Measurements from ENCODE around the gene SCN1B. TPM values are rescaled to one million over a fixed set of nuclear protein-coding genes. Genes with fewer than 3 reads are reported as not detected.
"Not testable (repeated sequence)": the region's sequence is repeated elsewhere in the genome, so short reads cannot be mapped to it uniquely, and the experiment has no call there.

The SCN1B gene
- total and polyA plus RNA-seq, 8 donors: 0.82 to 9.7 (median 1.1) TPM

- ATAC-seq: no peak
- intact Hi-C loops (cut with DNase I): no loop called here
- H3K4me3 ChIP-seq: no peak overlapping the region
- no peak for DNase-seq
- no peak for TF ChIP-seq CTCF (IDR thresholded peaks at IDR 0.05)
- peak overlapping the region; percentile 70 to 76 for H3K27ac ChIP-seq
- no peaks in the 10 kb centered on the region for H3K9me3 ChIP-seq
- H3K36me3 ChIP-seq: no peaks in the 10 kb centered on the region
- H3K27me3 ChIP-seq: no peaks in the 10 kb centered on the region
- H3K4me1 ChIP-seq: peaks cover 17 to 52% of the 10 kb centered on the region in 2 donors
Observed at GRCh38 chr19:34994286-34994642, 36.0 kb upstream of the SCN1B start.

- no peak for TF ChIP-seq CTCF (IDR thresholded peaks at IDR 0.05)
- H3K9me3 ChIP-seq: no peaks in the 10 kb centered on the region
- no peak overlapping the region for H3K4me3 ChIP-seq
- DNase-seq: peak in 2 of 4 donors; percentile 74 to 79
- peaks cover 17 to 58% of the 10 kb centered on the region in 2 donors for H3K4me1 ChIP-seq
- H3K36me3 ChIP-seq: no peaks in the 10 kb centered on the region
- H3K27me3 ChIP-seq: no peaks in the 10 kb centered on the region
- intact Hi-C loops (cut with DNase I): no loop called here
- H3K27ac ChIP-seq: peak overlapping the region; percentile 70 to 76
- ATAC-seq: peak; percentile 75
Observed at GRCh38 chr19:34994643-34995541, 35.4 kb upstream of the SCN1B start.

GRCh38 chr19:34995551-34995950 lies 34.7 kb upstream of the SCN1B start:
- peak overlapping the region; percentile 70 to 76 for H3K27ac ChIP-seq
- no peaks in the 10 kb centered on the region for H3K9me3 ChIP-seq
- TF ChIP-seq CTCF (IDR thresholded peaks at IDR 0.05): no peak
- no peaks in the 10 kb centered on the region for H3K36me3 ChIP-seq
- intact Hi-C loops (cut with DNase I): no loop called here
- peaks cover 17 to 58% of the 10 kb centered on the region in 2 donors for H3K4me1 ChIP-seq
- no peak overlapping the region for H3K4me3 ChIP-seq
- no peaks in the 10 kb centered on the region for H3K27me3 ChIP-seq
- ATAC-seq (no peak), DNase-seq (no peak)

GRCh38 chr19:34997071-34997617 lies 33.1 kb upstream of the SCN1B start:
- Histone ChIP-seq H3K27me3 (no peaks in the 10 kb centered on the region), H3K36me3 (peaks cover 0 to 2% of the 10 kb centered on the region in 2 donors), H3K27ac (peak overlapping the region; percentile 33 to 97), H3K9me3 (no peaks in the 10 kb centered on the region), H3K4me3 (no peak overlapping the region), H3K4me1 (peaks cover 22 to 69% of the 10 kb centered on the region in 2 donors)
- no peak for DNase-seq
- intact Hi-C loops (cut with DNase I): no loop called here
- no peak for TF ChIP-seq CTCF (IDR thresholded peaks at IDR 0.05)
- no peak for ATAC-seq

- ATAC-seq; intact Hi-C loops (cut with DNase I): not testable (repeated sequence)
- peak overlapping the region in 1 of 2 donors; percentile 97 for H3K27ac ChIP-seq
Observed at GRCh38 chr19:34998224-34998623, 32.0 kb upstream of the SCN1B start.

More at GRCh38 chr19:34998224-34998623, 32.0 kb upstream of the SCN1B start:
- H3K36me3 ChIP-seq, DNase-seq, H3K4me3 ChIP-seq, H3K9me3 ChIP-seq, H3K27me3 ChIP-seq: not testable (repeated sequence)
- peaks cover 26 to 80% of the 10 kb centered on the region in 2 donors for H3K4me1 ChIP-seq
